Subcutaneous adipose tissue (tissue), 4 donors: Measurements from ENCODE around the gene PSMA6. TPM values are rescaled to one million over a fixed set of nuclear protein-coding genes. Genes with fewer than 3 reads are reported as not detected.

Source experiments
- total RNA-seq, 4 donors: library from RNA; depleted of rRNA; stranded (reverse); fragments of >200 nt; gene quantifications; one replicate each; pipeline ENCODE4 v1.1.0, GENCODE V29; 2016
- TF ChIP-seq, protein P1 (sequence below): fragments of 450-650 bp; IDR thresholded peaks from one replicate; pipeline ENCODE4 v1.5.1; 2016; ENCODE audit warnings: low read depth, mild to moderate bottlenecking, control low read depth, antibody characterized with exemption, moderate library complexity

PSMA6 gene
- total RNA-seq, 4 donors from 2014 or later, result 158 to 210 (median 166) TPM

- TF ChIP-seq, protein P1, sequence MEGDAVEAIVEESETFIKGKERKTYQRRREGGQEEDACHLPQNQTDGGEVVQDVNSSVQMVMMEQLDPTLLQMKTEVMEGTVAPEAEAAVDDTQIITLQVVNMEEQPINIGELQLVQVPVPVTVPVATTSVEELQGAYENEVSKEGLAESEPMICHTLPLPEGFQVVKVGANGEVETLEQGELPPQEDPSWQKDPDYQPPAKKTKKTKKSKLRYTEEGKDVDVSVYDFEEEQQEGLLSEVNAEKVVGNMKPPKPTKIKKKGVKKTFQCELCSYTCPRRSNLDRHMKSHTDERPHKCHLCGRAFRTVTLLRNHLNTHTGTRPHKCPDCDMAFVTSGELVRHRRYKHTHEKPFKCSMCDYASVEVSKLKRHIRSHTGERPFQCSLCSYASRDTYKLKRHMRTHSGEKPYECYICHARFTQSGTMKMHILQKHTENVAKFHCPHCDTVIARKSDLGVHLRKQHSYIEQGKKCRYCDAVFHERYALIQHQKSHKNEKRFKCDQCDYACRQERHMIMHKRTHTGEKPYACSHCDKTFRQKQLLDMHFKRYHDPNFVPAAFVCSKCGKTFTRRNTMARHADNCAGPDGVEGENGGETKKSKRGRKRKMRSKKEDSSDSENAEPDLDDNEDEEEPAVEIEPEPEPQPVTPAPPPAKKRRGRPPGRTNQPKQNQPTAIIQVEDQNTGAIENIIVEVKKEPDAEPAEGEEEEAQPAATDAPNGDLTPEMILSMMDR, result no peak
Measured at GRCh38 chr14:35351497-35351896, 59.3 kb downstream of the PSMA6 start.

GRCh38 chr14:35351897-35352273 is 59.7 kb downstream of the PSMA6 start:
- TF ChIP-seq, protein P1, result no peak

- TF ChIP-seq, protein P1, result no peak
Measured at GRCh38 chr14:35352274-35353233, 60.4 kb downstream of the PSMA6 start.

DNA sequence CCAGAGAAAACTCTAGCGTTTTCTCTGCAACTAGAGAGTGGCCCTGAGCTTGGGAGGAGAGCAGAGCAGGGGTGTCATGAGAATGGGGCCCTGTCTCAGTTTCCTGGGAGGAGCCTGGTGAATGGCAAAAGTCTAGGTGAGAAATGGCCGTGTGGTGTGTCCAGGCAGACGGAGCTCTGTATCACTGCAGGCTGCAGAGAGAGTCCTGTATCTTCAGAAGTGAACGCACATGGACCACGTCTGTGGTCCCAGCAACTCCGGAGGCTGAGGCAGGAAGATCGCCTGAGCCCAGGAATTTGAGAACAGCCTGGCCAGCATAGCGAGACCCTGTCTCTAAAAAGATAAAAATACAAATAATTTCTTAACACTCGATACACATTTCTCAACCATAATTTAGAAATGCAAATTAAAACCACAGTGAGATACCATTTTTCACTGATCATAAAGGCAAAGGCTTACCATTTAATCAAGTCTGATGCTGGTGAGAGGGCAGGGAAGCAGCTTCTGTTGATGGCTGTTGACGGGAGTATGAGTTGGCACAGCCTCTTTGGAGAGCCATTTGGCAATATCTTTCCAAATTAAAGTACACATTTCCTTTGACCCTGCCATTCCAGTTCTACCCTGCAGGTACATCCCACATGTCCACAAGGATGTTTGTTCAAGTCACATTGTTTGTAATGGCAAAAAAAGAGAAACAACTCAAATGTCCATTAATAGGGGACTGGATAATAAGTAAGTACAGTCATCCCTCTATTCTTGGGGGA is 61.4 kb downstream of the PSMA6 start:
- TF ChIP-seq, protein P1, result no peak

DNA sequence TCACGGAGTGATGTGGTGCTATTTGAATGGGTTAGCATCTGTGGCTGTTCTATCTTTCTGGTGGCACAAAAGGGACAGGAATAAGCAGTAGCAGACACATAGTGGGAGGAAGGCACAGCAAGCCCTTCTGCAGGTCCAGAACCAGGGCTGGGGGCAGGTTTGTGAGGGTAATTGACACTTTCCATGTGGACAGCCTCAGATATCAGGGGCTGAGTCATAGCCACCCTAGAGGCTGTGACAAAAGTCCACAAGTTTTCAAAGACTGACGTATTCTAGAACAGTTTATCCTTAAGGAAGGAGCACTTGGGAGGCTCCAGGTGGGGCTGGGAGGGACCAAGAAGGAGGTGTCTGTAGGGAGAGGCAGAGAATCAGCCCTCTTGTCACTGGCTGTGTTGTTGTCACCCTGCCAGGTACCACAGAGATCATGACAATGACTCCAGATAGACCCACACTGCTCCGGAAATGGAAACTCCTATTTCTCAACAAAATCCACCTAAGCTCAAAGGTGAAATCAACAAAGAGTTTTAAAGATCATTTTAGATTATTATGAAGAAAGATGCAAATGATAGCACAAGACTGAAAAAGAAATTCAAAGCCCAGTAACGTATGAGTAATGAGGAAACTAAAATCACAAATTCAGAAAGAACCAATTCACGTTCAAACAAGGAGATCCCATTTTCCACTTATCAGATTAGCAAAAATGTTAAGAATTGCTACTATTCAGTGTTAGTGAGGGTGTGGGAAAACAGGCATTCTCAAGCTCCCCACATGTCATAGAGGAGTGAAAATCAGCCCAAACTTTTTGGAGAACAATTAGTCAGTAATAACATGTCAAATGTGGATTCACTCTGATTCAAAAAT is 64.0 kb downstream of the PSMA6 start:
- TF ChIP-seq, protein P1, result no peak

DNA sequence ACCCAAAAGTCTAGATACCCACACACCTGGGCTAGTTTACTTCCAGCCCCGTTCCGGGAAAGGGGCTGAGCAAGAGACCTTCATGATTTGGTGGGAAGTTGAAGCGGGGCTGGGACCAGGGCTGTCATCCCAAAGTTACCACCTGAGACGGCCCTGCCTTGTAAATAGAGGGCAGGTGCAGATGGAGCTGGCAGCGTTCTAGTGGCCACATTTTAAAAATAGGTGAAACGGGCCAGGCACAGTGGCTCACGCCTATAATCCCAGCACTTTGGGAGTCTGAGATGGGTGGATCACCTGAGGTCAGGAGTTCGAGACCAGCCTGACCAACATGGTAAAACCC is 68.9 kb downstream of the PSMA6 start:
- TF ChIP-seq, protein P1, result no peak
